ENCODE data around the gene OSMR. TPM values are rescaled to one million over a fixed set of nuclear protein-coding genes. Genes with fewer than 3 reads are reported as not detected.

Gene OSMR
- total and polyA plus RNA-seq, 9 of the 15 experiments (the other 6 are each of a cell fraction or from before 2014, with no cell fraction given) = 0.18 to 1.7 (median 0.94) TPM

DNA sequence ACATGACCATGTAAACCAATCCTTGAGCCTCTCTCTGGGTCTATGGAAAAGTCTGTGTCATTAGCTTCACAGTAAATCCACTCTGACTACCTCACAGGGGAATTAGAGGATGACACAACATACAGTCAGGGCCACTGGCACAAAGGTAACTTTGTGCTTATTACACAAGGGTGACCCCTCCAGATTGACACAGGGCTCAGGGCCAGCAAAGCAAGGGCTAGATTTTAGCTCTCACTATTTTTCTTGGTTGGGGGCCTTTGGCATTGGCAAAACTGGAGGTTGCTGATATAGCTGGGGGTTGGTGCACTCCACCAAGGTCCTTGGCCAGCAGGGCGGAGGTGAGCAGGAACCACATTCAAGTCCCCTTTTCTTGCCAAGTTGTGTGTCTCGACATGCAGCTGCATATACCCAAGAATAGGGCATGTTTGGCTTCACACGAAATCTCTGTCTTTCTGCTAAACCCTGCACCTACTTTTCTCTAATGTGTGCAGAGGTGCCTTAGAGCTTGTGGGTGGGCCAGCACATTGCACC lies 15.2 kb upstream of the OSMR start:
- no TSS peak for BruUV-seq (replicated peaks)
- Histone ChIP-seq H4K20me1 (replicated peaks; ENCODE audit: control insufficient read depth, insufficient read depth, low read length) (no peaks in the 10 kb centered on the region), H3K9me1 (ENCODE audit: control insufficient read depth, insufficient read depth, low read length) (no peaks in the 10 kb centered on the region), H3K27me3 (ENCODE audit: control insufficient read depth in 2 of 2, insufficient read depth in 2 of 2, low read length in 2 of 2) (no peaks in the 10 kb centered on the region), H3K4me1 (replicated peaks in 1 of 2; ENCODE audit: control insufficient read depth in 2 of 2, insufficient read depth in 2 of 2, low read length in 2 of 2) (no peaks in the 10 kb centered on the region; a peak in 1 of 5 replicates), H3K4me3 (no peak overlapping the region), H3K79me2 (ENCODE audit: control insufficient read depth, insufficient read depth, low read length) (no peaks in the 10 kb centered on the region), H3K9ac (ENCODE audit: insufficient read depth in 1 of 2, low read depth in 2 of 2, low read length in 2 of 2) (no peak overlapping the region), H3K27ac (ENCODE audit: extremely low read depth, low read depth, low read length) (no peak overlapping the region), H3K4me2 (ENCODE audit: insufficient read depth, low read length) (no peak overlapping the region), H3K9me3 (replicated peaks; ENCODE audit: control insufficient read depth, insufficient read depth, low read depth, low read length) (no peaks in the 10 kb centered on the region), H2AFZ (ENCODE audit: low read depth, low read length) (no peak overlapping the region), H3K36me3 (ENCODE audit: control insufficient read depth, insufficient read depth, low read length) (no peaks in the 10 kb centered on the region)
- TF ChIP-seq ZNF24 (IDR thresholded peaks at IDR 0.05) (no peak), SIRT6 (IDR thresholded peaks at IDR 0.05; ENCODE audit: low read depth, low read length) (no peak), PYGO2 (tag; IDR thresholded peaks at IDR 0.05) (no peak), SMAD3 (CRISPR knock-in tag; conservative IDR thresholded peaks at IDR 0.05) (no peak), PREB (CRISPR knock-in tag; IDR thresholded peaks at IDR 0.05) (no peak), CHD1 (IDR thresholded peaks at IDR 0.05; ENCODE audit: low read length) (no peak), ZNF347 (CRISPR knock-in tag; IDR thresholded peaks at IDR 0.05; ENCODE audit: low read depth) (no peak), CREB1 (IDR thresholded peaks at IDR 0.05) (no peak), CREB1 (CRISPR knock-in tag; IDR thresholded peaks at IDR 0.05) (no peak), FOXA3 (CRISPR knock-in tag; conservative IDR thresholded peaks at IDR 0.05 in 1 of 2, IDR thresholded peaks at IDR 0.05 in 1 of 2) (no peak)
- TF ChIP-seq, protein P1, sequence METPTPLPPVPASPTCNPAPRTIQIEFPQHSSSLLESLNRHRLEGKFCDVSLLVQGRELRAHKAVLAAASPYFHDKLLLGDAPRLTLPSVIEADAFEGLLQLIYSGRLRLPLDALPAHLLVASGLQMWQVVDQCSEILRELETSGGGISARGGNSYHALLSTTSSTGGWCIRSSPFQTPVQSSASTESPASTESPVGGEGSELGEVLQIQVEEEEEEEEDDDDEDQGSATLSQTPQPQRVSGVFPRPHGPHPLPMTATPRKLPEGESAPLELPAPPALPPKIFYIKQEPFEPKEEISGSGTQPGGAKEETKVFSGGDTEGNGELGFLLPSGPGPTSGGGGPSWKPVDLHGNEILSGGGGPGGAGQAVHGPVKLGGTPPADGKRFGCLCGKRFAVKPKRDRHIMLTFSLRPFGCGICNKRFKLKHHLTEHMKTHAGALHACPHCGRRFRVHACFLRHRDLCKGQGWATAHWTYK (CRISPR knock-in tag; IDR thresholded peaks at IDR 0.05) = no peak
- DNase-seq (ENCODE audit: extremely low read depth in 1 of 4, low spot score in 3 of 4) = no peak
- WGBS (ENCODE audit: insufficient coverage, low coverage, missing lambda C conversion rate) = 0% methylated on average over 3 of the region's 3 CpGs
- no peak for ATAC-seq
- no peak for FAIRE-seq
- in situ Hi-C loops (cut with MboI) (no loop called here), intact Hi-C loops (cut with micrococcal nuclease) (no loop called here)
- POLR2A ChIA-PET = no interaction called here
- CTCF ChIA-PET (ENCODE audit: low intra/inter-chr PET ratio) = interaction anchor here (1.0 kb wide), 1 partner anchor 91 kb away, joined by 3 read pairs; no protein-coding TSS in a partner anchor
